Heart left ventricle (tissue), 13 donors: ENCODE data around the gene AIRE.

ENCODE experiments used
- POLR2A ChIP-seq, 2 donors: fragments of 450-650 bp; IDR thresholded peaks; one replicate each; pipeline ENCODE4 v1.6.1; 2017; ENCODE audit warnings: antibody characterized with exemption in 2 of 2, mild to moderate bottlenecking in 2 of 2, moderate library complexity in 2 of 2
- TF ChIP-seq, protein P1 (sequence below), 12 donors: fragments of 200-600 bp; sonication (generic) in 4 of 12; IDR thresholded peaks; one replicate each; pipeline versions ENCODE4 v1.5.0 to v1.8.0; 2018 to 2022; ENCODE audit warnings: antibody characterized with exemption in 12 of 12, mild to moderate bottlenecking in 5 of 12
- donor health status: ischemic (EF 13 %, LVEDD 7.1; RV severe dilation, severe dysfunction).
- donor health status: DM: no; HTN: yes; CAD: no.
- donor health status: DM: no; HTN: no; CAD: no.
- donor health status: ischemic (EF 25% LVEDD 6.9; RV normal size, moderate dysfunction).
- donor health status: ischemic (EF 25% LVEDD 5.7; RV mildly dilated, moderate dysfunction).
- donor health status: ischemic (EF 35%, LVEDD 5.7; RV mildly dilated, moderate dysfunction).
- donor health status: nonischemic (EF 11% LVEDD 7.7; RV severe dilation, severe dysfunction).
- donor health status: DM: yes; HTN: yes; CAD: no.
- donor health status: PGD.
- donor health status: ischemic (EF 29% LVEDD 5.4; RV normal size, mild dysfunction).
- donor health status: nonischemic (EF 23%, LVEDD 6.1; RV moderate dilation, normal function).

GRCh38 chr21:44319407-44320065 is 33.9 kb downstream of the AIRE start:
- TF ChIP-seq POLR2A (IDR thresholded peaks at IDR 0.05): no peak
- TF ChIP-seq, protein P1, sequence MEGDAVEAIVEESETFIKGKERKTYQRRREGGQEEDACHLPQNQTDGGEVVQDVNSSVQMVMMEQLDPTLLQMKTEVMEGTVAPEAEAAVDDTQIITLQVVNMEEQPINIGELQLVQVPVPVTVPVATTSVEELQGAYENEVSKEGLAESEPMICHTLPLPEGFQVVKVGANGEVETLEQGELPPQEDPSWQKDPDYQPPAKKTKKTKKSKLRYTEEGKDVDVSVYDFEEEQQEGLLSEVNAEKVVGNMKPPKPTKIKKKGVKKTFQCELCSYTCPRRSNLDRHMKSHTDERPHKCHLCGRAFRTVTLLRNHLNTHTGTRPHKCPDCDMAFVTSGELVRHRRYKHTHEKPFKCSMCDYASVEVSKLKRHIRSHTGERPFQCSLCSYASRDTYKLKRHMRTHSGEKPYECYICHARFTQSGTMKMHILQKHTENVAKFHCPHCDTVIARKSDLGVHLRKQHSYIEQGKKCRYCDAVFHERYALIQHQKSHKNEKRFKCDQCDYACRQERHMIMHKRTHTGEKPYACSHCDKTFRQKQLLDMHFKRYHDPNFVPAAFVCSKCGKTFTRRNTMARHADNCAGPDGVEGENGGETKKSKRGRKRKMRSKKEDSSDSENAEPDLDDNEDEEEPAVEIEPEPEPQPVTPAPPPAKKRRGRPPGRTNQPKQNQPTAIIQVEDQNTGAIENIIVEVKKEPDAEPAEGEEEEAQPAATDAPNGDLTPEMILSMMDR (IDR thresholded peaks at IDR 0.05): no peak
